ENCODE measurements around the gene TNP2. TPM values are rescaled to one million over a fixed set of nuclear protein-coding genes. Genes with fewer than 3 reads are reported as not detected.

Gene TNP2
- polyA plus RNA-seq, 4 donors: not detected

- no peak for DNase-seq (ENCODE audit: low read depth in 4 of 4, low spot score in 3 of 4)
Observed at GRCh38 chr16:11245222-11245737, 23.8 kb downstream of the TNP2 start.

DNA sequence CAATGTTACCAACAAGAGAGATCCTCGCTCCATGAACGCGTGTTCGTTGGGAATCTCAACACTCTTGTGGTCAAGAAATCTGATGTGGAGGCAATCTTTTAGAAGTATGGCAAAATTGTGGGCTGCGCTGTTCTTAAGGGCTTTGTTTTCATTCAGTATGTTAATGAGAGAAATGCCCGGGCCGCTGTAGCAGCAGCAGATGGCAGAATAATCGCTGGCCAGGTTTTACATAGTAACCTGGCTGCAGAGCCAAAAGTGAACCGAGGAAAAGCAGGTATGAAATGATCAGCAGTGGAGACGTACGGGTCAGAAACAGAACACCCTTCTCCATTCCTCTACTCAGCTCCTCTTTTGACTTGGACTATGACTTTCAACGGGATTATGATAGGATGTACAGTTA is 26.5 kb downstream of the TNP2 start:
- DNase-seq (ENCODE audit: low read depth in 4 of 4, low spot score in 3 of 4): no peak

DNA sequence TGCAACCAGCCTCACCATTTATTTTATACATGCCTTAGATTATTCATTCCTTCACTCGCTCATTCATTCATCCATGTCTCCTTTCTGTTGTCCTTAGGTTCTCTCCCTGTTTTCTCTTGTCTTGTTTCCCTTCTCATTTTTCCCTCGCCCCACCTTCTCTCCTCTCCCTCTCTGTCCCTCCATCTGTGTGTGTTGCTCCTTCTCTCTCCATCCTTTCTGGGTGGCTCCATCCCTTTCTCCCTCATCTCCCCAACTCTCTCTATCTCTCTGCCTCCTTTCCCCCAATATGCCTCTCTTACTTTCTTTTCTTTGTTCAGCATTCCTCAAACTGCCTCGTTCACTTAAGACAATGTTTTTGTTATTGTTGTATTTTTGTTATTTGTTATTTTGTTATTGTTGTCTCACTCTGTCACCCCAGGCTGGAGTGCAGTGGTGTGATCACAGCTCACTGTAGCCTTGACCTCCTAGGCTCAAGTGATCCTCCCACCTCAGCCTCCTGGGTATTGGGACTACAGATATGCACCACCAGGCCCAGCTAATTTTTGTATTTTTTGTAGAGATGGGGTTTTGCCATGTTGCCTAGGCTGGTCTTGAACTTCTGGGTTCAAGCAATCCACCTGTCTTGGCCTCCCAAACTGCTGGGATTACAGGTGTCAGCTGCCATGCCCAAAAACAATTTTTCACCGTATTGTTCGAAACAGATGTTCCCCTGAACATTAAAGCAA is 27.5 kb downstream of the TNP2 start:
- no peak for DNase-seq (ENCODE audit: low read depth in 4 of 4, low spot score in 3 of 4)

DNA sequence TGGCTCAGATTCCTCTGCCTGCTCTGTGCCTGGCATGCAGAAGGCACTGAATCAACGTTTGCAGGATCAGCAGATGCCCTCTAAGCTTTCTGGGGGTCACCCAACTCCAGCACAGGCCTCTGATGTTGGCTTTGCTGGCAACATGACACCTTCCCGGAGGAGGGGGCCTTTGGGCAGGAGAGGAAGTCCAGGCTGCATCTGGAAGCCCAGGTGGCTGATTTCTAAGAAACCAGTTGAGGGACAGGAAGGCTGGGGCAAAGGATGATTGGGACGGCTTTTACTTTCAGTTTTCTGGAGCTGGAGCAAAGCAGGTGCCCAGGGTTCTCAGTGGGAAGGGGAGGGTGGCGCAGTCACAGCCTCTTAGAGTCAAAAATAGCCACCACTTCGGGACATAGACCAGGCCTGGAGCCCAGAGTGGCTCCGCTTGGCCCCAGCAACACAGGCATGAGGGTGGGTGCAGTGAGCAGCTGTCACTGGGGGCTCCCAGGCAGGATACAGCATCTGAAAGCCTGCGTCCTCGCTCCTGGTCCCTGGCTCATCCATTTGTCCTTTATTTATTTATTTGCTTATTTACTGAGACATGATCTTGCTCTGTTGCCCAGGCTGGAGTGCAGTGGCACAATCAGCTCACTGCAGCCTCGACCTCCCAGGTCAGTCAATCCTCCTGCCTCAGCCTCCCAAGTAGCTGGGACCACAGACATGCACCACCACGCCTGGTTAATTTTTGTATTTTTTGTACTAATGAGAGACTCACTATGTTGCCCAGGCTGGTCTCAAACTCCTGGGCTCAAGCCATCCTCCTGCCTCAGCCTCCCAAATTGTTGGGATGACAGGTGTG is 28.3 kb downstream of the TNP2 start:
- no peak for DNase-seq (ENCODE audit: low read depth in 4 of 4, low spot score in 3 of 4)

DNA sequence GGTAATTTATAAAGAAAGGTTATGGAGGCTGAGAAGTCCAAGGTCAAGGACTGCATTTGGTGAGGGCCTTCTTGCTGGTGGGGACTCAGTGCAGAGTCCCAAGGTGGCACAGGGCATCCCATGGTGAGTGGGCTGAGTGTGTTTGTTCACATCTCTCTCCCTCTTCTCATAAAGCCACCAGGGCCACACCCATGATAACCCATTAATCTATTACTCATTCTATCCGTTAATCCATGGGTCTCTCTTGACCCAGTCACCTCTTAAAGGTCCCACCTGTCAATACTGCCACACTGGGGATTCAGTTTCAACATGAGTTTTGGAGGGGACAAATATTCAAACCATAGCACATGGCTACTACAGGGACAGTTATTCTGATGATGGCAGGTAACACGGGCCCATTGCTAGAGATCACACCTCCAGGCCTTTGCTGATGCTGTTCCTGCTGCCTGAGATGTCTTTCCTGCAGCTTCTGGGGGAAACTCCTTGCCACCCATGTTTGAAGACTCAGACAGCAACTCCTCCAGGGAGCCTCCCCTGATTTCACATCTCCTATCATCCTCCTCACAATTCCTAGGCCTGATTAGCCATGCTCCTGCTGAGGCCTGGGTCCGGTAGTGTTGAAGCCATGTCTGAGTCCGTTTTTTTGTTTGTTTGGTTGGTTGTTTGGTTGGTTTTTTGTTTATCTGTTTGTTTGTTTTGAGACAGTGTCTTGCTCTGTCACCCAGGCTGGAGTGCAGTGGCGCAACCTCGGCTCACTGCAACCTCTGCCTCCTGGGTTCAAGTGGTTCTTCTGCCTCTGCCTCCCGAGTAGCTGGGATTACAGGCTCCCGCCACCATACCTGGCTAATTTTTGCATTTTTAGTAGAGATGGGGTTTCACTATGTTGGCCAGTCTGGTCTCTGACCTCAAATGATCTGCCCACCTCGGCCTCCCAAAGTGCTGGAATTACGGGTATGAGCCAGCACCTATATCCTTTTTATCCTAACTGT is 29.2 kb downstream of the TNP2 start:
- DNase-seq (ENCODE audit: low read depth in 4 of 4, low spot score in 3 of 4): no peak

DNA sequence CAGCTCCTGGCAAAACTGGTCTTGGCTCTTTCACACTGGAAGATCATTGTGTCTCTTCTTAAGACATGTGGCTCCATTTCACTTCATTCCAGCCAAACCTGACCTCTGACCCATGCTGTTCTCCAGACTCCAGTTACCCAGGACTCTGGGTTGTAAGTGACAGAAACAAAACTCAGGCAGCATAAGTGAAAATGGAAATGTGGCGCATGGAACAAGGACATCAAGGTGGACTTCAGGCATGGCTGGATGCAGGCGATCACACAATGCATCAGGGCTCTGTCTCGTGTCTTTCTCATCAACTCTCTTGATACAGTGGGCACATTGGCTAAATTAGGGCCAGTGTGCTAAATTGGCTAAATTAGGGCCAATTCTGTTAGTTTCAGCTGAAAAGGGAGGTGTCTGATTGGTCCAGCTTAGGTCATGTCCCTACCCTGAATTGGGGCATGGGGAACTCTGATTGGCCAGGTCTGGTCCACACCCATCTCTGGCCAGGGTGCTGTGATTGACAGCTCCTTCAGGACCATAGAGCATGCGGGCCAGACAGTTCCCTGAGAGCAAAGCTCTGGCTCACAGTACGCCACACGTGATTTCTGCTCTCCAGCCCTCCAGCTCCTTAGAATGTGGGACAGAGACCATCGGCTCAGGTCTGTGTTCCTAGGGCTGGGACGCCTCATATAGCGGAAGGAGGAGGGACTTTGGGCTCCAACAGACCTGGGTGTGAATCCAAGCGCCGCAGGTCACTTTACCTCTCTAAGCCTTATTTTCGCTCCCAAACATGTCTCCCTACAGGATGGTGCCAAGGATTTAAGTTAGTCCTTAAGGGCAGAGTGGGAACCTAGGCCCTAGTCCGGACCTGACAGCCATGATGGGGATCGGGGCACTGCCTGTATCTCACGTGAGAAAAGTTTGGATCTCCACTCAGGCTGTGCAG is 30.6 kb downstream of the TNP2 start:
- DNase-seq (ENCODE audit: low read depth in 4 of 4, low spot score in 3 of 4): no peak

- no peak for DNase-seq (ENCODE audit: low read depth in 4 of 4, low spot score in 3 of 4)
Observed at GRCh38 chr16:11236461-11237254, 32.5 kb downstream of the TNP2 start.

DNA sequence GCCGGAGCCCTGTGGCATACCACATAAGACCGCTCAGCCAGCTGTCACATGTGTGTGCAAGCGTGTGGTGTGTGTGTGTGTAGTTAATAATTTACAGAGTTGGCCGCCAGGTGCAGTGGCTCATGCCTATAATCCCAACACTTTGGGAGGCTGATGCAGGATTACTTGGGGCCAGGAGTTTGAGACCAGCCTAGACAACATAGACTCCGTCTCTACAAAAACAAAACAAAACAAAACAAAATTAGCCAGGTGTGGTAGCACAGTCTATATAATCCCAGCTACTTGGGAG is 33.5 kb downstream of the TNP2 start:
- no peak for DNase-seq (ENCODE audit: low read depth in 4 of 4, low spot score in 3 of 4)

- DNase-seq (ENCODE audit: low read depth in 4 of 4, low spot score in 3 of 4): no peak
Observed at GRCh38 chr16:11234884-11235702, 34.0 kb downstream of the TNP2 start.

DNA sequence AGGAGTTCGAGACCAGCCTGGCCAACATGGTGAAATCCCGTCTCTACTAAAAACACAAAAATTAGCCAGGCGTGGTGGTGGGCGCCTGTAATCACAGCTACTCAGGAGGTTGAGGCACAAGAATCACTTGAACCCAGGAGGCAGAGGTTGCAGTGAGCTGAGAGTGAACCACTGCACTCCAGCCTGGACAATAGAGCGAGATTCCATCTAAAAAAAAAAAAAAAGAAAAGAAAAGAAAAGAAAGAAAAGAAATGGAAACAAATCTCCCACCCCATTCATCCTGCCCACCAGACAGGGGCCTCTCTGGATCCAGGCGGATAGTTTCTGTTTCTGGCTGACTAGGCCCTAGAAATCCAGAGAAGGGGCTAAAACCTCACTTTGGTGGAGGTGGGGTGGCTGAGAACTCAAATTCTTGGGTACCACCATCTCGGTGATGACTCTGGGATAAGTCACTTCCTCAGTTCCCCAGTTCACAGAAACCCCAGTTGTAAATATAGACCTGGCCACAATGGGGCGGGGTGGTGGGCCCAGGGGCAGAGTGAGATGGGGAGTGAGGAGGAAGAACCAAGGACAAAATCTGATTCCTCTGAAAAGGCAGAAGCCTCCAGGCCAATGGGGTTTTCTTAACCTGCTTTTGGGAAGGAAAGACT is 35.3 kb downstream of the TNP2 start:
- no peak for DNase-seq (ENCODE audit: low read depth in 4 of 4, low spot score in 3 of 4)

DNA sequence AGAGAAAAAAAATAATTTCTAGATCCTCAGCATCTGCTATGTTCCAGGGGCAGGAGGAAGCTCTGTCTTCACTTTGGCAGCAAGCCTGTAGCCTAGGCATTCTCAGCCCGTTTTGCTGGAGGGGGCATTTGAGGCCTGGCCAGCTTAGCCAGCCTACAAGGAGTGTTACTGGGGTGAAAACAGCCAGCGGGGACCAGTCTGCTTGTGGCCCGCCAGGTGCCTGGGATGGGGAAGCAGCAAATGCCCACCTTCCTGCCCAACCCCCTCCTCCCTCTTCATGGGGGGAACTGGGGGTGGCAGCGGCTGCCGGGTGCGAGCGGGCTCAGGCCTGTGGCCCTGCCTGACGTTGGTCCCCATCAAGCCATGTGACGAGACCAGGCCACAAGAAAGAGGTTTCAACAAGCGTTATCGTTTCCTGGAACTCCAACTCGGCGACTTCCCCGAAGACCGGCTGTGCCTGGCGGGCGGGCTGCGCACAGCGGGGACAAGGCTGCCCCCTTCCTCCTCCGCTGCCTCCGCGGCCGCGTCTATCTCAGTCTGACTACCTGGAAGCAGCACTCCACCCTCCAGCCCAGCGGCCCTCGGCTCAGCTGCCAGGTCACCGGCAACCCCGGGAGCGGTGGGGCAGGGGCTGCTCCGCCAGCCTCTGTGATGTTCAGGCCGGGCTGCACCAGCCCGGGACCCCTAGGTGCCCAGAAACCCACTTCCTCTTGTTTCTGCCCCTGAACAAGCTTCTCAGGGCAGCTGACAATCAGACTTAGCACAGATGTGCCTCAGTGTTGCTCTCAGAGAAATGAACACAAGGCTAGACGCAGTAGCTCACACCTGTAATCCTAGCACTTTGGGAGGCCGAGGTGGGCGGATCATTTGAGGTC is 36.0 kb downstream of the TNP2 start:
- DNase-seq (ENCODE audit: low read depth in 4 of 4, low spot score in 3 of 4): no peak

GRCh38 chr16:11232302-11232851 is 36.7 kb downstream of the TNP2 start:
- no peak for DNase-seq (ENCODE audit: low read depth in 4 of 4, low spot score in 3 of 4)

- no peak for DNase-seq (ENCODE audit: low read depth in 4 of 4, low spot score in 3 of 4)
Observed at GRCh38 chr16:11231367-11231970, 37.7 kb downstream of the TNP2 start.

DNA sequence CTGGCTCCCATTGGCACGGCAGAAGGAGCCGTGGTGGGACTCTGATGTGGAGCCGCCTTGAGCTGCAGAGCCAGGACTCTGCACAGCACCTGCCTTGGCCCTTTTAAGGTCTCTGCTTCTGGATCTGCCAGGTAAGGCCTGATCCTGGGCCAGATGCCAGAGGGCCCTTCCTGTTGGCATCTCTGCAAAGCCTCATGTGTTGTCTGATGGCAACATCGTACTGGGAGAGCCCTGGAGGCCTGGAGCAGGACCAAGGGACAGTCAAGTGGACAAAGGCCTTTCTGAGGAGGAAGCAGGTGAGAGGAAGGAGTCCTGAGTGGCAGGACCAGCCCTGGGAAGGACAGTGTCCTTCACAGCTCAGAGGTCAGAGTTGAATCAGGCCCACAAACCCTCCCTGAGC is 39.2 kb downstream of the TNP2 start:
- DNase-seq (ENCODE audit: low read depth in 4 of 4, low spot score in 3 of 4): no peak

DNA sequence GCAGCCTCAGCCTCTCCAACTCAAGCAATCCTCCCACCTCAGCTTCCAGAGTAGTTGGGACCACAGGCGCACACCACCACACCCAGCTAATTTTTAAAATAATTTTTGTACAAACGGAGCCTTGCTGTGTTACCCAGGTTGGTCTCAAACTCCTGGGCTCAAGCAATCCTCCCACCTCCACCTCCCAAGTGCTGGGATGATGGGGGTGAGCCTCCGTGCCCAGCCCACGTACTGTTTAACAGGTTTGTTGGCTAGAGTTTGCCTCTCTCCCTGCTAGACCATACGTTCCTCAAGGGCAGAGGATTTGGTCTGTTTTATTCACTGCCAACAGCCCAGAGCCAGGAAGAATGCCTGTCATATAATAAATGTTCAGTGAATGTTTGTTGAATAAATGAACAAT is 39.7 kb downstream of the TNP2 start:
- DNase-seq (ENCODE audit: low read depth in 4 of 4, low spot score in 3 of 4): no peak

All from right renal pelvis (tissue), 4 donors.